Daoy (cell line): ENCODE results near the gene SPON1. TPM values are rescaled to one million over a fixed set of nuclear protein-coding genes. Genes with fewer than 3 reads are reported as not detected.
"Not testable (repeated sequence)": the region's sequence is repeated elsewhere in the genome, so short reads cannot be mapped to it uniquely, and the experiment has no call there.

Source experiments
- DNase-seq: peaks from one replicate; pipeline ENCODE4 v3.0.0-alpha.2; 2015; ENCODE audit warnings: low read depth
- total RNA-seq: library from RNA; depleted of rRNA; stranded (reverse); fragments of >200 nt; shearing (Covaris generic); gene quantifications from 2 replicates; pipeline ENCODE4 v1.2.3, GENCODE V29; 2014

Gene SPON1
- total RNA-seq, 1 experiment from 2014 or later, result 0.11 TPM

GRCh38 chr11:14244926-14245325 is 282.4 kb downstream of the SPON1 start:
- DNase-seq, result no peak

GRCh38 chr11:14245444-14245843 is 282.9 kb downstream of the SPON1 start:
- no peak for DNase-seq

- no peak for DNase-seq
Measured at GRCh38 chr11:14248580-14248981, 286.1 kb downstream of the SPON1 start.

DNA sequence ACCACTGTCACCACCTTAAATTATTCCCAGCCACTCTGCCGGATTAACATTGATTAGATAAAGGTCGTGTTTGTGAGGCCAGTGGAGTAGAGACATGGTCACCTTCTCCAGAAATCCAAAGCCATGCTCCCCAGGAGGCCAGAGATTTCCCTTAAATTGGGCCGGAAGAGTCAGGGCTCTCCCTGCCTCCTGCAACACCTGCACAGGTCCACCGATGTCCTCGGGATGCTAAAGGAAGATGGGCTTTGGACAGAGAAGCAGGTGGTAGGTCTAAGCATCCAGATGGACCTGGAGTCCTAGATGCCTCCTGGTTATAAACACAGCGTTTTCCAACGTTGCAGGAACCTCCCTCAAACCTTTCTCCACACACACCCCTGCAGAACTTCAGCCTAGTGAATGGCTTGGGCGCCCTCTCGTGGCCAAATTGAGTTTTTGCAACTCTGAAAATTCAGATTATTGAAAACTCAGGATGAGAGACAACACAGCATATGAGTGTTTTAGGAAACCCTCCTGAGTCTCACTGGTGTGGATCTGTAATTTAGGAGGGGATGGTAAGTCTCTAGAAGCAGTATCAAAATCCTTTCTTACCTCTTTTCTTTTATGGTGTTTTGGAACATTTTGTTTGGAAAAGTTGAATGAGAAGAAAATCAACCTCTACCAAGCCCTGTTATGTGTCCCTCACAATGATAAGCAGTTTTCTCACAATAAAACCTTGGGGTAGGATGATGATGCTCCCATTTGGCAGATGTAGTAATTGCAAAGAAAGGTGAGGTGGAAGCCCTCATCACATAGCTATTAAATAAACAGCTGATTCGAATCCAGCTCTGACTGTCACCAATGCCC is 286.8 kb downstream of the SPON1 start:
- DNase-seq, result peak; percentile 48

DNA sequence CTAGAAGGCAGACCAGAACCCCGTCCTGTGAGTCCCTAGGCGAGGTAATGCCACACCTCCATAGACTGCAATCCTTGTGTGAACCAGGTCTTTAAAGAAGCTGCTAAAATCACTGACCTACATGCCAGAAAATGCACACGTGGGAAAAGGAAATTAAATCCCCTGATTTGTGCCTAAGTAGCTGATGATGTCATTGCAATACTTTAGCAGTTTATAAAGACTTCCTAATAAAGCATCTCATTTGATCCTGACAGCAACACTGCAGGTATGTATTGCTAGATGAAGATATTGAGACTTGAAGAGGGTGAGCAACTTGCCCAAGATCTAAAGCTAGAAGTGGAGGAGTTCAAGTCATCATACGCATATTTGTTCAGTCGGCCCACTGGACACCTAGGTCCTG is 289.2 kb downstream of the SPON1 start:
- no peak for DNase-seq

- DNase-seq, result not testable (repeated sequence)
Measured at GRCh38 chr11:14252501-14252900, 290.0 kb downstream of the SPON1 start.

- no peak for DNase-seq
Measured at GRCh38 chr11:14253421-14253820, 290.9 kb downstream of the SPON1 start.

DNA sequence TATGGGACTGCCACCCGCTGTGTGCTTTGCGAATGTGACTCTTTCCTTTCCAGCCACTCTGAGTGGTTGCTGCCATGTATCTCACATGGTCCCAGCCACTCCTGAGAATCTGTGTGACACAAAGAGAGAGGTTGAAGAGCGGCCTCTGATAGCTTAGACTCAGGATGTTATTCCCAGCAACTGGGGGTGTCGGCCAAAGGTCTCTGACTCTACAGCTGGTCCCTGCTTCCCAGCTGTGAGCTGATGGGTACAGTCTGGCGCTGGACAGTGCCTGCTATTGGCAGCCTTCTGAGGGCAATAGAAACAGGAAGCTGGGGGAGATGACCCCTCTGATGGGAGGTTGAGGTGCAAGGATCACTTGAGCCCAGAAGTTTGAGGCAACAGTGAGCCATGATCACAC is 291.3 kb downstream of the SPON1 start:
- DNase-seq, result no peak

GRCh38 chr11:14254533-14255237 is 292.2 kb downstream of the SPON1 start:
- DNase-seq, result no peak

GRCh38 chr11:14255238-14255534 is 292.7 kb downstream of the SPON1 start:
- no peak for DNase-seq

DNA sequence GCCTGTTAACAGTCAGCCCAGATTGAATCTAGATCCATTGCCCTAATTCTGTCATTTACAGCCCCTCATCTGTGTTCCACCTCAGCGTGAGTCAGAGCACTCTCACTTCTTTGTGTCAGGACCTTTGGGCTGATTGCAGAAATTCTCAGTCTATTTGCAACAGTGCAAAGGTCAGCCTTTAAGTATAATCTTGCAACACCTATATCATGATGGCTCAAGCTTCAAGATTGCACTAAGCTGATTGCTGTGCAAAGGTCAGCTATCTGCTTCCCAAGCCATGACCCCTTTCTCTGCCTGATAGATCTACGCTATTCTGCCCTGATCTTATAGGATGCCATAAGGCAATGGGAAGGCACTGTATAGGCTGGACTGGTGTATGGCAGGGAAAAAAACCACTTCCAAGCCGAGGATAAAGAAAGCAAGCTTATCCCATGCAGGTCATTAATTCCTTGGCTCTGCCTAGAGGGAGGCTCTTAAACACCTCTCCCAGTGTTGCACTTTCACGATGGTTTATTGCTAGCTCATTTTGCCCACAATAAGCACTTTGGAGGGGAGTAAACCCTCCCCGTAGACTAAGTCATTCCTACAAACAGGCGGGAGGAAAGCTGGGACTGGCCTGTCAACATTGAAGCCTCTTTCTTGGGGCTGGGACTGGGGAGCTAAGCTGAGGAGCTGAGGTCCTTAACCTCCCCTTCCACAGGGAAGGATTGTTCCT is 295.9 kb downstream of the SPON1 start:
- peak; percentile 51 for DNase-seq

- DNase-seq, result no peak
Measured at GRCh38 chr11:14259186-14259784, 296.8 kb downstream of the SPON1 start.

- DNase-seq, result no peak
Measured at GRCh38 chr11:14259878-14260277, 297.4 kb downstream of the SPON1 start.

DNA sequence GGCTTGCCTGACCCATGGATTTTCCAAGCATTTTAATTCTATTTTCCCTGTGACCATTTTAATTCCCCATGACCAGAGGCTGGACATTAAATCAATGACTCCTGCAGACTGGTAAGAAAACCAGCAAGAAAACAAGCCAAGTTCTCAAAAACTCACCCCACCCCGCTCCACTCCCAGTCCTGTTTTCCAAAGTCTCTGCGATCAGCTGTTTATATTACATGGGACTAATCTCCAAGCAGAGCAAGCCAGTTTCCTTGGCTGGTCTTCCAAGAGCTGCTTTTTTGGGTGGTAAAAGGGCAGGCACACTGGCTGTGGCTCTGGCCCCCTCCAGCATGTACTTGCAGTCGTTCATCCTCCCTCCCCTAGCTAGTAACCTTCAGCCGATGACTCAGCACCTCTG is 298.5 kb downstream of the SPON1 start:
- DNase-seq, result no peak

DNA sequence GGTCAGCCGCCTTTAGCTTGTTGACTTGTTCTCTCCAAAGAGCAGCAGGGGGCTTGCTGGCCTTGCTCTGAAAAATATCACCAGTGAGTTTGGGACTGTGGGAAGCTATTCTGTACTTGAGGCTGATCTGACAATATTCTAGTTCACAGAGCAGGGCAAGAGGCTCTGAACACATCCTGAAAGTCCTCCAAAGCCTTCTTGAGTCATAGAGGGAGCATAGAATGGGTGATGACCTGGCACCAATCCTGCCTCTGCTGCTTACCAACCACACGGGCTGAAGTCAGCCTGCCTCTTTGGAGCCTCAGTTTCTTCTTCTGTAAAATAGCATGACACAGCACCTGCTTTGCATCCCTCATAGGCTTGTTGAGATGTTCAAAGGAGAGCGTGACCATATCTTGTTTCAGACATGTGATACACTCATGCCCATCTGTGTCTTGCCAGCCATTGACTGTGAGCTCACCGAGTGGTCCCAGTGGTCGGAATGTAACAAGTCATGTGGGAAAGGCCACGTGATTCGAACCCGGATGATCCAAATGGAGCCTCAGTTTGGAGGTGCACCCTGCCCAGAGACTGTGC is 299.8 kb downstream of the SPON1 start:
- DNase-seq, result no peak

GRCh38 chr11:14264966-14265365 is 302.4 kb downstream of the SPON1 start:
- no peak for DNase-seq

GRCh38 chr11:14266622-14267021 is 304.1 kb downstream of the SPON1 start:
- DNase-seq, result no peak

DNA sequence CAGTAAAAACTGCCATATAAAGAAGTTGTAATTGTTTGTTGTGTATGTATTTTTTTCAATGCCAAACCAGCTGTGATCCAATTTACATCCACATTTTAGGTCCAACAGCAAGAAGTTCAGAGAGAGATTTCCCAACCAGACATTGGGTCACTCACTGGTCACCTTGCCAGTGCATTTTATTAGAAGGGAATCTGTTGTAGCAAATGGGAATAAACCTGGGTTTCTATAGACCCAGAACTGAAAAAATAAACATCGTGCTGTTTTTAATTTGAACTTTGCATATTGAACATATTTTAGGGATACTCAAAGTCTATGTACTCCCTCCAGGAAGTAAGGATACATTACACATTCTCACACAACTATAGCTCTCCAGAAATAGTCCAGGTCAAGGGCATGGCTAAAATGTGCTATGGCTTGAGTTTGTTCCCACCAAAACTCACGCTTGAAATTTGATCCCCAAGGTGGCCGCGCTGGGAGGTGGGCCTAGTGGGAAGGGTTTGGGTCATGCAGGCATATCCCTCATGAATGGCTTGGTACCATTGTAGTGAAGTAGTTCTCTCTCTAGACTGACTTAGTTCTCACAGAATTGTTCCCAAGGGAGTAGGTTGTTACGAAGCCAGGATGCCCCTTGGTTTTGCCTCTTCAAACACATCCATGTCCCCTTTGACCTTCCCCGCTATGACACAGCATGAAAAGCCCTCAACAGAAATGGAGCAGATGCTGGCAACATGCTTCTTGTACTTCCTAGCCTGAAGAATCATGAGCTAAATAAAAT is 305.5 kb downstream of the SPON1 start:
- DNase-seq, result no peak

GRCh38 chr11:14269692-14270573 is 307.4 kb downstream of the SPON1 start:
- DNase-seq, result no peak
